GM21360 (cell line): Measurements from ENCODE around the gene FOXJ3.
"Not testable (repeated sequence)": the region's sequence is repeated elsewhere in the genome, so short reads cannot be mapped to it uniquely, and the experiment has no call there.

Experiments used
- ATAC-seq: cut with Tn5 transposase; IDR thresholded peaks from one replicate; pipeline ENCODE4 v1.9.1; 2021; ENCODE audit warnings: mild to moderate bottlenecking, moderate library complexity; ENCODE audit not compliant: unreplicated experiment

Gene FOXJ3

GRCh38 chr1:42259059-42259738, 75.8 kb downstream of the FOXJ3 start:
- no peak for ATAC-seq

GRCh38 chr1:42258218-42258617, 76.8 kb downstream of the FOXJ3 start:
- ATAC-seq = no peak

- ATAC-seq = no peak
Observed at GRCh38 chr1:42251042-42251441, 84.0 kb downstream of the FOXJ3 start.

GRCh38 chr1:42250164-42250563, 84.9 kb downstream of the FOXJ3 start:
- no peak for ATAC-seq

- no peak for ATAC-seq
Observed at GRCh38 chr1:42240966-42241755, 93.9 kb downstream of the FOXJ3 start.

- ATAC-seq = no peak
Observed at GRCh38 chr1:42239555-42239954, 95.5 kb downstream of the FOXJ3 start.

- no peak for ATAC-seq
Observed at GRCh38 chr1:42239041-42239440, 96.0 kb downstream of the FOXJ3 start.

GRCh38 chr1:42231253-42231652, 103.8 kb downstream of the FOXJ3 start:
- no peak for ATAC-seq

- ATAC-seq = no peak
Observed at GRCh38 chr1:42228938-42229337, 106.1 kb downstream of the FOXJ3 start.

GRCh38 chr1:42223036-42223435, 112.0 kb downstream of the FOXJ3 start:
- ATAC-seq = no peak

- no peak for ATAC-seq
Observed at GRCh38 chr1:42221952-42222606, 113.0 kb downstream of the FOXJ3 start.

- ATAC-seq = no peak
Observed at GRCh38 chr1:42221456-42221855, 113.6 kb downstream of the FOXJ3 start.

GRCh38 chr1:42219627-42220026, 115.4 kb downstream of the FOXJ3 start:
- no peak for ATAC-seq

- ATAC-seq = no peak
Observed at GRCh38 chr1:42214447-42214871, 120.6 kb downstream of the FOXJ3 start.

GRCh38 chr1:42211224-42211623, 123.8 kb downstream of the FOXJ3 start:
- ATAC-seq = no peak

- ATAC-seq = no peak
Observed at GRCh38 chr1:42210421-42211133, 124.5 kb downstream of the FOXJ3 start.

GRCh38 chr1:42209526-42210251, 125.3 kb downstream of the FOXJ3 start:
- no peak for ATAC-seq

GRCh38 chr1:42206930-42207329, 128.1 kb downstream of the FOXJ3 start:
- not testable (repeated sequence) for ATAC-seq

GRCh38 chr1:42206164-42206563, 128.9 kb downstream of the FOXJ3 start:
- ATAC-seq = no peak

GRCh38 chr1:42201986-42202385, 133.0 kb downstream of the FOXJ3 start:
- ATAC-seq = no peak

GRCh38 chr1:42198251-42198650, 136.8 kb downstream of the FOXJ3 start:
- no peak for ATAC-seq
